ENCODE results near the gene ATAD3B. TPM values are rescaled to one million over a fixed set of nuclear protein-coding genes. Genes with fewer than 3 reads are reported as not detected.
A peak's percentile ranks its signal among the peaks of the same experiment; 100 is the strongest.

Gene ATAD3B
- total and polyA plus RNA-seq, 2 of the 13 experiments (the other 11 are each of a cell fraction or from before 2014, with no cell fraction given) = 9.6 to 31.1 TPM

DNA sequence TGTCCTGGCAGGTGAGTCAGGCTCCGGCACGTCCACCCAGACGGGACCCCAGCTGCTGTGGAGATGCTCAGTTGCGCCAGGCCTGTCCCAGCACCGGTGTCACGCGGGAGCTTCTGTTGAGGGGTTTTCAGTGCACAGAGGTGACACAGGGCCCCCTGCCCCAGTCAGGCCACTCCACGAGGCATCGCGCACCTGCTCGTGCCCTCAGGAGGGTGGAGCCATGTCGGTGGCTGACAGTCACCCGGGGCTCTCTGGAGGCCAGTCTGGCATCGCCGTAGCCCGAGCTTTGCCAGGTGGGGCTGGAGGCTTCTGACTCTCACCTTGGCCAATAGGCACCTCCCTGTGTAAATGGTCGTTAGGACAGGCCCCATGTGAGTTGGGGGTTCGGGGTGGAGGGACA, 57.8 kb downstream of the ATAD3B start:
- POLR2A ChIA-PET = no interaction called here

DNA sequence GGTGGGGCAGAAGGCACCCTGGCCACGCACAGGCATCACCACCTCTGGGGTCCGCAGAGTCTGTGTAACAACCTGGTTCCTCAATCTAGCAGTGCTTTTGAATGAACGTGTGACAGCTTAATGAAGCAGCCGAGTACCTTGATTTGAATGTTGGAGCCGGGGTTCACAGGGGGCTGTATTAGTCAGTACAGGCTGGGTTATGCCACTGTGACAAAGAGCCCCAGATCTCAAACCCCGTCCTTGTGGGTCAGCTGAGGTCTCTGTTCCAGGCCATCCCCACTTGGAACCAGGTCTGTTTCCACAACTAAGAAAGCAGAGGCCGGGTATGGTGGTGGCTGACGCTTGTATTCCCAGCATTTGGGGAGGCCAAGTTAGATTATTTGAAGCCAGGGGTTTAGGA, 58.4 kb downstream of the ATAD3B start:
- Histone ChIP-seq H3K27me3 (ENCODE audit: control insufficient read depth in 1 of 2, insufficient read depth in 2 of 2, low read length in 2 of 2) (no peaks in the 10 kb centered on the region), H3K36me3 (replicated peaks in 1 of 2; ENCODE audit: control insufficient read depth in 1 of 2, insufficient read depth in 2 of 2, low read length in 2 of 2) (peaks cover 14 to 24% of the 10 kb centered on the region in 2 experiments; a peak in 4 of 5 replicates), H3K27ac (ENCODE audit: extremely low read length, insufficient read depth, low read length) (no peak overlapping the region), H3K9me3 (ENCODE audit: low read length) (no peaks in the 10 kb centered on the region), H3K4me3 (replicated peaks in 1 of 3; ENCODE audit: insufficient read depth in 1 of 3, low read depth in 2 of 3, low read length in 3 of 3) (no peak overlapping the region), H4K20me1 (ENCODE audit: insufficient read depth, low read length) (no peaks in the 10 kb centered on the region), H3K4me1 (ENCODE audit: insufficient read depth, low read length) (no peaks in the 10 kb centered on the region), H3K4me2 (ENCODE audit: low read depth, low read length) (no peak overlapping the region), H3K9ac (ENCODE audit: insufficient read depth, low read depth, low read length) (no peak overlapping the region), H3K79me2 (ENCODE audit: insufficient read depth, low read length) (no peaks in the 10 kb centered on the region), H2AFZ (ENCODE audit: low read length) (no peak overlapping the region)
- CTCF ChIA-PET (ENCODE audit: low intra/inter-chr PET ratio, low total read pairs) = no interaction called here
- 97% methylated on average over 3 of the region's 8 CpGs for WGBS (ENCODE audit: low lambda C conversion rate)
- no peak for ATAC-seq
- intact Hi-C loops (cut with micrococcal nuclease; ENCODE audit: unreplicated experiment) = no loop called here
- TF ChIP-seq ZNF12 (CRISPR knock-in tag; IDR thresholded peaks at IDR 0.05) (peak; percentile 94), RFX5 (IDR thresholded peaks at IDR 0.05; ENCODE audit: low read depth, low read length) (no peak)
- in situ Hi-C loops (cut with HindIII; ENCODE audit: extremely low pct_ligation_motif_present, low pct_unique_long_range_greater_than_20kb) = no loop called here
- no peak for FAIRE-seq
- POLR2A ChIA-PET = no interaction called here
- DNase-seq (ENCODE audit: low spot score) = no peak
- no TSS peak for BruUV-seq (replicated peaks)

More for the DNA sequence above, 57.8 kb downstream of the ATAD3B start:
- CTCF ChIA-PET (ENCODE audit: low intra/inter-chr PET ratio, low total read pairs) = no interaction called here
- FAIRE-seq (no peak), DNase-seq (ENCODE audit: low spot score) (no peak), ATAC-seq (no peak)
- intact Hi-C loops (cut with micrococcal nuclease; ENCODE audit: unreplicated experiment) (no loop called here), in situ Hi-C loops (cut with HindIII; ENCODE audit: extremely low pct_ligation_motif_present, low pct_unique_long_range_greater_than_20kb) (no loop called here)
- Histone ChIP-seq H2AFZ (ENCODE audit: low read length) (no peak overlapping the region), H3K79me2 (ENCODE audit: insufficient read depth, low read length) (no peaks in the 10 kb centered on the region), H3K9ac (ENCODE audit: insufficient read depth, low read depth, low read length) (no peak overlapping the region), H3K4me1 (ENCODE audit: insufficient read depth, low read length) (no peaks in the 10 kb centered on the region), H3K4me3 (replicated peaks in 1 of 3; ENCODE audit: insufficient read depth in 1 of 3, low read depth in 2 of 3, low read length in 3 of 3) (no peak overlapping the region), H3K27ac (ENCODE audit: extremely low read length, insufficient read depth, low read length) (no peak overlapping the region), H4K20me1 (ENCODE audit: insufficient read depth, low read length) (no peaks in the 10 kb centered on the region), H3K4me2 (ENCODE audit: low read depth, low read length) (no peak overlapping the region), H3K9me3 (ENCODE audit: low read length) (no peaks in the 10 kb centered on the region), H3K27me3 (ENCODE audit: control insufficient read depth in 1 of 2, insufficient read depth in 2 of 2, low read length in 2 of 2) (no peaks in the 10 kb centered on the region), H3K36me3 (replicated peaks in 1 of 2; ENCODE audit: control insufficient read depth in 1 of 2, insufficient read depth in 2 of 2, low read length in 2 of 2) (peaks cover 14 to 24% of the 10 kb centered on the region in 2 experiments; a peak in 4 of 5 replicates)
- whole genome bisulfite sequencing (ENCODE audit: low lambda C conversion rate) = no CpG with 5 or more reads among the region's 18 CpGs
- TF ChIP-seq ZNF138 (CRISPR knock-in tag; IDR thresholded peaks at IDR 0.05; ENCODE audit: low read depth) (no peak), AGO2 (optimal IDR thresholded peaks at IDR 0.05; ENCODE audit: low read depth, low read length) (peak; percentile 40)
- no TSS peak for BruUV-seq (replicated peaks)
